Adrenal gland (tissue), 12 donors: ENCODE results near the gene EPHA6. TPM values are rescaled to one million over a fixed set of nuclear protein-coding genes. Genes with fewer than 3 reads are reported as not detected.

Source experiments
- DNase-seq, 7 donors: peaks; one replicate each; pipeline ENCODE4 v3.0.0-alpha.2; 2019 to 2020
- H3K27ac ChIP-seq, 5 donors: fragments of 200-600 bp; sonication (generic) in 4 of 5; 1 replicate in 3 of 5; 2 replicates in 2 of 5; pipeline versions ENCODE4 v1.5.1 to v1.8.0; 2016 to 2020; ENCODE audit warnings: mild to moderate bottlenecking in 1 of 5
- H3K27me3 ChIP-seq: fragments of 200-600 bp; 2 replicates; pipeline ENCODE4 v1.8.0; 2021
- H3K36me3 ChIP-seq, 2 donors: fragments of 200-600 bp; replicated peaks in 1 of 2; 1 replicate in 1 of 2; 2 replicates in 1 of 2; pipeline versions ENCODE4 v1.5.1 to v1.8.0; 2018 to 2022
- H3K4me1 ChIP-seq, 2 donors: fragments of 200-600 bp; replicated peaks in 1 of 2; 1 replicate in 1 of 2; 2 replicates in 1 of 2; pipeline versions ENCODE4 v1.5.1 to v1.8.0; 2018 to 2021
- H3K4me3 ChIP-seq, 4 donors: fragments of 200-600 bp; sonication (generic) in 3 of 4; one replicate each; pipeline ENCODE4 v1.5.1; 2016 to 2018
- H3K9me3 ChIP-seq, 3 donors: fragments of 200-600 bp; sonication (generic) in 1 of 3; replicated peaks in 1 of 3; 1 replicate in 2 of 3; 2 replicates in 1 of 3; pipeline versions ENCODE4 v1.5.1 to v1.8.0; 2016 to 2021
- CTCF ChIP-seq, 6 experiments: fragments of 450-650 bp in 4 of 6; fragments of 200-600 bp in 2 of 6; sonication (generic) in 1 of 6; IDR thresholded peaks; 1 replicate in 5 of 6; 2 replicates in 1 of 6; pipeline versions ENCODE4 v1.5.1 to v1.8.0; 2016 to 2021; ENCODE audit warnings: antibody characterized with exemption in 6 of 6, mild to moderate bottlenecking in 2 of 6, moderate library complexity in 1 of 6
- POLR2A ChIP-seq, 2 donors: fragments of 450-650 bp; IDR thresholded peaks; one replicate each; pipeline ENCODE4 v1.6.1; 2017; ENCODE audit warnings: antibody characterized with exemption in 2 of 2, mild to moderate bottlenecking in 2 of 2, moderate library complexity in 1 of 2
- WGBS, 4 donors: extraction: QIAGEN DNeasy Blood & Tissue Kit in 2 of 4; methylation state at CpG; one replicate each; pipeline versions ENCODE4 v1.1.5 to v1.1.7; 2013 to 2017; 5-methylcytosine and 5-hydroxymethylcytosine counted together
- intact Hi-C, 2 donors: fragments of 100-400 bp; cut with DNase I; formaldehyde crosslinking; loops; one replicate each; pipeline versions ENCODE4 v1.14.1 to v1.15.0; 2022 to 2023
- polyA plus RNA-seq, 3 donors: library from polyadenylated mRNA; stranded (reverse); fragments of 200-250 nt in 2 of 3; fragments of 350-450 nt in 1 of 3; fragmentation: Illumina TruSeq in 1 of 3; extraction: RNeasy Lipid Tissue Mini Kit (QIAGEN cat#74804) in 1 of 3; gene quantifications; one replicate each; pipeline ENCODE4 v1.2.3, GENCODE V29; 2013 to 2014
- total RNA-seq, 9 donors: library from RNA; depleted of rRNA in 4 of 9; stranded (reverse); fragments of >200 nt in 4 of 9; fragments of 120-200 nt in 1 of 9; fragmentation: NEBNext Ultra II Directional in 1 of 9; extraction: Animal tissue kit (Norgen Biotek cat#: 25700) in 1 of 9; gene quantifications; one replicate each; pipeline versions ENCODE4 v1.1.0 to v1.2.4, GENCODE V29; 2013 to 2023
- donor health status: healthy with polysubstance abuse.
- donor health status: Bipolar disorder and iron deficiency.
- donor health status: DM: yes; HTN: yes; CAD: no.
- donor health status: DM: no; HTN: no; CAD: no.
- donor health status: DM: no; HTN: no; CAD: no.
- donor health status: DM: yes; HTN: yes; CAD: no.

EPHA6 gene
- total and polyA plus RNA-seq, 12 donors = 0.07 to 2.1 (median 0.07) TPM; not detected in 9

- H3K27me3 ChIP-seq = no peaks in the 10 kb centered on the region
- TF ChIP-seq POLR2A (IDR thresholded peaks at IDR 0.05) (no peak), CTCF (IDR thresholded peaks at IDR 0.05) (no peak)
- no peaks in the 10 kb centered on the region for H3K4me1 ChIP-seq
- no peak overlapping the region for H3K4me3 ChIP-seq
- H3K27ac ChIP-seq = no peak overlapping the region
- no peaks in the 10 kb centered on the region for H3K9me3 ChIP-seq
- intact Hi-C loops = no loop called here
- DNase-seq = no peak
- WGBS, 4 donors = 30 to 40% (median 36%) methylated on average over 5 of the region's 5 CpGs
- H3K36me3 ChIP-seq = no peaks in the 10 kb centered on the region
Observed at GRCh38 chr3:97692389-97692788, 878.0 kb downstream of the EPHA6 start.

GRCh38 chr3:97692831-97693230 is 878.4 kb downstream of the EPHA6 start:
- Histone ChIP-seq H3K27ac (no peak overlapping the region), H3K36me3 (no peaks in the 10 kb centered on the region), H3K4me3 (no peak overlapping the region), H3K27me3 (no peaks in the 10 kb centered on the region), H3K4me1 (no peaks in the 10 kb centered on the region), H3K9me3 (no peaks in the 10 kb centered on the region)
- WGBS, 4 donors = 72 to 79% (median 76%) methylated on average over 2 of the region's 2 CpGs
- intact Hi-C loops = no loop called here
- TF ChIP-seq POLR2A (IDR thresholded peaks at IDR 0.05) = no peak
- TF ChIP-seq CTCF (IDR thresholded peaks at IDR 0.05) = no peak
- DNase-seq = no peak

- Histone ChIP-seq H3K4me3 (no peak overlapping the region), H3K9me3 (no peaks in the 10 kb centered on the region), H3K36me3 (no peaks in the 10 kb centered on the region), H3K27me3 (no peaks in the 10 kb centered on the region), H3K4me1 (no peaks in the 10 kb centered on the region), H3K27ac (no peak overlapping the region)
- intact Hi-C loops = no loop called here
- DNase-seq = no peak
- TF ChIP-seq CTCF (IDR thresholded peaks at IDR 0.05) = no peak
- no peak for TF ChIP-seq POLR2A (IDR thresholded peaks at IDR 0.05)
- 29 to 54% (median 37%) methylated on average over 1 of the region's 1 CpG for WGBS, 4 donors
Observed at GRCh38 chr3:97694876-97695275, 880.5 kb downstream of the EPHA6 start.

DNA sequence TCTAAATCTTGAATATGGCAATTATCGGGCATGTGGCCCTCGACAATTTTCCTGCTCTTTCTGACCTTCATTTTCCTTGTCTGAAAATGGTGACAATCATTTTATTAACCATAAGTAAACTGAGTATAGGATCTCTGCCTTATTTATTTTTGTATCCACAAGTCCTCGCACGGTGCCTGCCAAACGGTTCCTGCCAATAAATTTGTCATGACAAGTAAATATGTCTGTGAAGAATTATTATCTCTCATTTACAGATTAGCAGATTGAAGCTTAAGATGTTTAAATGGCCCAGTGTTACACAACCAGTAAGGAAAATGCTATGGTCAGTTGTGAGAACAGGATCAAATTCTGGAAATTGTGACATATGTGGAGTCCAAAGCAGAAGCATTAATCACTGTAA is 884.3 kb downstream of the EPHA6 start:
- Histone ChIP-seq H3K4me3 (no peak overlapping the region), H3K9me3 (no peaks in the 10 kb centered on the region), H3K4me1 (no peaks in the 10 kb centered on the region), H3K27me3 (no peaks in the 10 kb centered on the region), H3K27ac (no peak overlapping the region), H3K36me3 (no peaks in the 10 kb centered on the region)
- TF ChIP-seq CTCF (IDR thresholded peaks at IDR 0.05) = no peak
- TF ChIP-seq POLR2A (IDR thresholded peaks at IDR 0.05) = no peak
- intact Hi-C loops = no loop called here
- 44 to 62% (median 47%) methylated on average over 5 of the region's 5 CpGs for WGBS, 4 donors
- DNase-seq = no peak
